HPDE6-E6E7 (cell line): ENCODE results near the gene KSR1.

Experiments
- DNase-seq: peaks from one replicate; pipeline ENCODE4 v3.0.0; 2011; ENCODE audit warnings: missing footprints; ENCODE audit errors: extremely low spot score

KSR1 gene

GRCh38 chr17:27535178-27535928 lies 79.1 kb downstream of the KSR1 start:
- DNase-seq, result no peak

- no peak for DNase-seq
Measured at GRCh38 chr17:27535975-27536374, 79.7 kb downstream of the KSR1 start.

DNA sequence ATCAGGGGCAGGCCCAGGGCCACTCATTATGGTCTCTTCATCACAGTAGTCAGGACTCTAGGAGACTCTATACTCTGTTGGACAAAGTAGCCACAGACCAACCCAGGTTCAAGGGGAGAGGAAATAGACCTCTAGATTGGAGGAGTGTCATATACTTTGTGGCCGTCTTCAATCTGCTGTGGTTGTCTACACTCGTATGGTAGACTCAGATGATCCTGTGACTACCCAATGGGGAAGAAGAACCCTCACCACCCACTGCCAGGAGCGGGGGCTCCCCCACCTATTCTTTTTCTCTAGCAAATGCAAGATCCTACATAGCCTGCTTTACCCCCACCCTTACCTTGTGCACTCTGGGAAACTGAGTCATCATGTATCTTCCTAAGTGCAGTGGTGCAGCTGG lies 80.5 kb downstream of the KSR1 start:
- no peak for DNase-seq

- DNase-seq, result no peak
Measured at GRCh38 chr17:27538156-27538955, 82.1 kb downstream of the KSR1 start.

DNA sequence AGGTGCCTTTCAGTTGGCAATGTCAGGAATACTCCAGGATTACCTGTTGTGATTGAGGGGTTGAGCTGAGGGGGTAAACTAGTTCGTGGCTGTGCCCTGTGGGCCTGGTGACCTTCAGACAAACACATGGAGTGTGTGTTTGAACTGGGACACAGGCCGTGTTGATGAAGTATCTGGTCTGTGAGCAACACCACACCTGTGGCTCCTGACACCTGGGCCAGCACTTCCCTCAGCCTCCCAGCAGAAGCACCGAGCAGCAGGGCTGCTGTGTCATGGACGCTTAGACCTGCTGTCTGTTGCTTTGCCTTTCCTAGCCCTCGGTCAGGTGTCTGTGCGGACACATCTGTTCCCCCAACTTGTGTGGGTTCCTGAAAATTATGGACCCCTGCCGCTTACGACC lies 82.9 kb downstream of the KSR1 start:
- DNase-seq, result no peak

GRCh38 chr17:27539794-27540317 lies 83.6 kb downstream of the KSR1 start:
- no peak for DNase-seq

DNA sequence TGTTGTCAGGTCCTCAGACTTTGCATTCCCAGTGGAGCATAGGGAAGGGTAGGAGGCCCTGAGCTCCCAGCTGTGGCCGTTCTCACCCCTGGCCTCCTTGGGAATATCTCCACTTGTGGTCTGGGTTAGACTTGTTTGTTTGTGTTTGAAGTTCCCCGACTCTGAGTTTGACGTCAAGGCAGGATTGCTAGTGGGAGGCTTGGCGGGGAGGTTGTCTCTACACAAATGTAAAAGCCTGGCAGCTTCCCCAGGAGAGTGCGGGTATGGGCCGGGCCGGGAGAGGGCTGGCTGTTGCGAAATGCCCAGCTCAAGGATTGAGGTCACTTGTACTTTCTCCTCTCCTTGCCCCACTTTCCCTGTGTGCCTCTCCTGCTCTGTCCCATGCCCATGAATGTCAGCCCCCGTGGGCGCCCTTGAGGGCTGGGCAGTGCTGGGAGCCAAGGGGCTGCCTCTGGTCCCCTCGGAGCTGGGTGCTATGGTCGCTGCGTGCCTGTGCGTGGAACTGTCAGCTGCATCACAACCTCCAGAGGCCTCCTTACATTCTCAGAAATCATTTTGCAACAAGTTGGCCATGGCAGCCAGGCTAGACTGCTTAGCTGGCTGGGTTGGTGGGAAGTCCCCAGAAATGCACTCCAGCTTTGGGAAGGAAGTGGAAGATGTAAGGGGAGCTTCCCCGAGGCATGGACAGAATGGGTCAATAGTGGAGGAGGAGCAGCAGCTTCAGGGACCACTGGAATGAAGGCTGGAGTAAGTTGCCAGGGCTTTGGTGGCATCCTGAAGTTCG lies 84.3 kb downstream of the KSR1 start:
- no peak for DNase-seq

GRCh38 chr17:27541301-27542023 lies 85.2 kb downstream of the KSR1 start:
- DNase-seq, result no peak

DNA sequence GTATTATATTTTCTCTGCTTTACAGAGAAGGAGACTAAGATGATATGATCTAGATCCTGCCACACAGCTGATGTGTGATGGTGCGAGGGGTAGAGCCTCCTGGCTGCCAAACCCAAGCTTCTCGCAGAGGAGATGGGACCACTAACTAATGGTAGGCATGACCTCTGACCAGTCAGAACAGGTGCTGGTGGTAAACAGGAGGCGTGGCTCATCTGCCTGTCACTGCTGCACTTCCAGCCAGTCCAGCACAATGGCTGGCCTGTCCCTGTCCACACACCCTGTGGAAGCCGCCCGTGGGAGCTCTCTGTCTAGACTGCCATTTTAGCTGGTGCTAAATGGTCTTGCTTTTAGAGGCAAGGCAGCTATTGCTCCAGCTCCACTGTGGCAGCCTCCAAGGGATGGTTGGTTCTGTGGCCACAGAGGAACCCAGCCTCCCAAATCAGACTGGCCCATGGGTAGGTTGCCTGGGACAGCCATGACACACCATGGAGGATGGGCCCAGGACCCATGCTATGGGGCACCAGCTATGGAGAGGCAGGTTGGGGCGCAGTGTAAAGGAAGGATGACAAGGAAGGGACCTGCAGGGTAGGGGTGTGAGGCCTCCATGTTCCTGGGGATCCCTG lies 86.7 kb downstream of the KSR1 start:
- no peak for DNase-seq

- DNase-seq, result no peak
Measured at GRCh38 chr17:27543464-27543856, 87.2 kb downstream of the KSR1 start.

- no peak for DNase-seq
Measured at GRCh38 chr17:27543958-27544349, 87.7 kb downstream of the KSR1 start.

DNA sequence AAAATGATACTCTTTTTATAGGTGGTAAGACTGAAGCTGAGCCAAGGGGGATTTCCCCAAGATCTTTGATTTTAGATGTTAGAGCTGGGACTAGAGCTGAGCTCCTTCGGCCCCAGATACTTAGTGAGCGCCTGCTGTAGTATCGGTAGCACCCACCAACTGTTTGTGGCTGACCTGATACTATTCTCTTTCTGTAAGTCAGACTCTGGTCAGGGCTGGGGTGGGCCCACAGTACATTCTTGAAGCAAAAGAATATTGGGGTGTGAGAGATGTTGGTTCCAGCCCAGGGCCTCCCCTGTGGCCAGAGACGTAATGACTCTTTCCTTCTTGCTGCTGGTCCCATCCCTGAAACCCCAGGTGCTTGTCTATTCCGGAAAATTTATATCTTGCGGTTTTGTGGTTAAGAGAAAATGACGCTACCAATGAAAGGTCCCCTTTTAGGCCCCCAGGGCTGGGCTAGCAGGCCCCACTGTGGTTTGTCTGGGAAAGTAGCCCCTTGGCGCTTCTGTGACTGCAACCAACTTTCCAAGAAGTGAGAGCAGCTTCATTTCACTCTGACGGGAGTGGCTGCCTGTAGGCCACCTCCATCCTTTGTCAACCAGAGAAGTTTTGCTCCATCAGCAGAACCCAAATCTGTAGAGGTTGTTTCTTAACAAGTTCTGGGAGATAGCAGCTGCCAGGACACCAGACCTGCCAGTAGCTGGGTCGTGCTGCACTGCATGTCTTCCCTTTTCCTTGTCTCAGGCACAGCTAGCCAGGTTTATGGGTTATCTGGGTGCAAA lies 88.3 kb downstream of the KSR1 start:
- DNase-seq, result no peak

- DNase-seq, result no peak
Measured at GRCh38 chr17:27545562-27546229, 89.4 kb downstream of the KSR1 start.

DNA sequence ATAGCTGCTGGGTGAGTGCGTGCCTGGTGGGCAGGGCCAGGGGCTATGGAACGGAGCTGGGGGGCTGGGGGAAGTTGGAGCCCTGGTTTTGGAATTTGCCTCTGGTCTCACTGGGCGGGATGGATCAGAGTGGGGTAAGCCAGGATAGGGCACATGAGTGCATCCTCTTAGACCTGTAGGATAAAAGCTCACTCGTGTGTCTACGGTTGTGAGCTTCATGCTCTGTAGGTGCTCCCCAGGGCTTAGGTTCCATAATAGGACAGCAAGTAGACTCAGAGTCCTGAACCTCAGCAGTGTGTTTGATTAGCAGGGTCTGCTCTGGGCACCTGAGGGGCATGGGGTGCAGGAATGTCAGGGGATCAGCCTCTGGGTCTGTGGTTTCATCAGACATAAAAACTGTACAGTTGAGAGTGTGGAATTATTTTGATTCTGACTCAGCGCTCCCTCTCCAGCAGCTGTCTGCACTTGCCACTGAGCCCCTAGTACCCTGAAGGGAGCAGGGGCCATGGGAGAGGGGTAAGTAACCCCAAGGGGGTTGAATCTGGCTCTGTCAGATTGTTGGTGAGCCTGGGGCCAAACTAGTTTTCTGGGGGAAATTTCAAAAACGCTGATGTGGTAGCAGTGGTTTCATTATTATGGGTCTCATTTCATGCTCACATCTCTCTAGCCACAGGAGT lies 90.5 kb downstream of the KSR1 start:
- no peak for DNase-seq

DNA sequence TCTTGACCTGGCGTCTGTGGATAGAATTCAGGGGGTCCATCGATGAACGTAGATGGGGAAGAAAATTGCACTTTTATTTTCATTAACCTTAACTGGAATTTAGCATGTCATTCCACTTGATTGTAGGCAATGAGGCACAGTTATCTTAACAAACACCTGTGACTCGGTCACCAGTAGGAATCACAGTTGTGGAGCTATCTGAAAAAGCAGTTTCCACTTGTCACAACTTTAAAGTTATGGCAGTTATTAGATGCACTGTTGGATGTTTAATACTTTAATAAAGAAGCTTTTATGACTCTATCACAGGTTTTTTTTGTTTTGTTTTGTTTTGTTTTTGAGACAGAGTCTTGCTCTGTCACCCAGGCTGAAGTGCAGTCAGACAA lies 91.0 kb downstream of the KSR1 start:
- DNase-seq, result no peak

DNA sequence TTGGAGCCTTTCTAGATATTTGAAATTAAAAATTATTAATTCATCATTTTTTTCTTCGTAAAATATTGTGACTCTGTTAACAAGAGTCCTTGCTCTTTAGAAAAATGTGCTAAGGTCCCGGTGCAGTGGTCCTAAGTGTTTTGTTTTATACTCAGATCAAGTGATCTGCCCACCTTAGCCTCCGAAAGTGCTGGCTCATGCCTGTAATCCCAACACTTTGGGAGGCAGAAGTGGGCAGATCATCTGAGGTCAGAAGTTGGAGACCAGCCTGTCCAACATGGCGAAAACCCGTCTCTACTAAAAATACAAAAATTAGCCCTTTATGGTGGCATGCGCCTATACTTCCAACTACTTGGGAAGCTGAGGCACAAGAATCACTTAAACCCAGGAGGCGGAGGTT lies 92.1 kb downstream of the KSR1 start:
- no peak for DNase-seq

GRCh38 chr17:27549251-27549893 lies 93.1 kb downstream of the KSR1 start:
- DNase-seq, result no peak

GRCh38 chr17:27550291-27550930 lies 94.2 kb downstream of the KSR1 start:
- DNase-seq, result no peak
